ENCODE data around the gene TREX2.

TREX2 gene

GRCh38 chrX:153445856-153446635 is at the start of gene TREX2:
Gene TREX2, minus strand, starts transcription at chrX:153446056. Its CDS starts 626 bp downstream, at chrX:153445430.
- DNase-seq (ENCODE audit: low read depth in 3 of 3): no peak

DNA sequence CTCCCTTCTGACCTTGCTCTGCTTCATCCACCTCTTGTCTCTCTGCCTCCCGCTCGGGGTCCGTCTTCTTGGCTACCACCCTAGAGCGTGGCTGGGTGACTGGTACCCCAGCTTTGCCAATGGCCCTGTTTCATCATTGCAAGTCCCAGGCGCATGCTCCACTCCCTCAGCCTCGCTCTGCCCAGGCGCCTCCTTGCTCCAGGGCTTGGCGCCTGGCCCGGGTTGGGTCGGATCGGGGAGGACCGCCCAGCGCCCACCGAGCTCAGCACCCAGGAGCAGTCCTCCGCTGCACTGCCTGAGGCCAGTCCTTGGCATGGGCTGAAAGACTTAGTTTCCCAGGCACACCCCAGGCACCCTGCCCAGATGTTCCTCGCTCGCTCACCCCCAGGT is 49.5 kb upstream of the TREX2 start:
- no peak for DNase-seq (ENCODE audit: low read depth in 3 of 3)

GRCh38 chrX:153494541-153495361 is 48.9 kb upstream of the TREX2 start, which contains the start of gene BGN:
Gene BGN, plus strand, starts transcription at chrX:153494980. Its CDS starts 9,652 bp downstream, at chrX:153504632.
- no peak for DNase-seq (ENCODE audit: low read depth in 3 of 3)

GRCh38 chrX:153494061-153494460 is 48.2 kb upstream of the TREX2 start:
- no peak for DNase-seq (ENCODE audit: low read depth in 3 of 3)

DNA sequence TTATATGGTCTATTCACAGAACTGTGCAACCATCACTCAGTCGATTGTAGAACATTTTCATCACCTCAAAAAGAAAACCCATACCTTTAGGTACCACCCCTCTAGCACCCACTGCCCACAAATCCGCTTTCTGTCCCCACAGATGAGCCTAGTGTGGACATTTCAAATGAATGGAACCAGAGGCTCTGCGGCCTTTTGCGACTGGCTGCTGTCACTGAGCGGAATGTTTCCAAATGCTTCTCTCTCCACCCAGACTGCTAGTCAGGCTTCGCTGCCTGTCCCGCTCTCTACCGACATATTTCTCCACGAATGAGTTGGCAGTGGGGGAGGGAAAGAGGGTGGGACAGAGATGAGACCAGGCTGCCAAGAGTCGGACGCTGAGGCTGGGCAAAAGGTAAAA is 47.2 kb upstream of the TREX2 start:
- no peak for DNase-seq (ENCODE audit: low read depth in 3 of 3)

GRCh38 chrX:153492543-153492942 is 46.7 kb upstream of the TREX2 start:
- DNase-seq (ENCODE audit: low read depth in 3 of 3): no peak

DNA sequence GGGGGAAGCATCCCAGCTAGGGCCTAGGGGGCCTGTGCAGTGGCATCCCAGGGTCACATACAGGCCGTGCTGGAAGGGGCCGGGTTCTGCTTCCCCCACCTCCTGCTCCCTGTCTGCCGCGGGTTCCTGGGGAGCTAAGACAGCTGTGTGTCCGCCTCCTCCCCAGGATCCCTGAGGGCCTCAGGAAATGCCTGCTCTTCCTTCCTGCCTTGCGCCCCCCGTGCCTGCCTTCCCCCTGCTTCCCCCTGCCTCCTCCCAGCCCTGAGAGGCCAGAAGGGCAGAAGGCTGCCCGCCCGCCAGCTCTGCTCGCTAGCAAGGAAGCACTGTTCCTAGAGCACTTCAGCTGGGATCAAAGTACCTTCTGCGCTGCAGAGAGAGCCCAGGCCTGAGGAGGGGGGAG is 46.1 kb upstream of the TREX2 start:
- no peak for DNase-seq (ENCODE audit: low read depth in 3 of 3)

DNA sequence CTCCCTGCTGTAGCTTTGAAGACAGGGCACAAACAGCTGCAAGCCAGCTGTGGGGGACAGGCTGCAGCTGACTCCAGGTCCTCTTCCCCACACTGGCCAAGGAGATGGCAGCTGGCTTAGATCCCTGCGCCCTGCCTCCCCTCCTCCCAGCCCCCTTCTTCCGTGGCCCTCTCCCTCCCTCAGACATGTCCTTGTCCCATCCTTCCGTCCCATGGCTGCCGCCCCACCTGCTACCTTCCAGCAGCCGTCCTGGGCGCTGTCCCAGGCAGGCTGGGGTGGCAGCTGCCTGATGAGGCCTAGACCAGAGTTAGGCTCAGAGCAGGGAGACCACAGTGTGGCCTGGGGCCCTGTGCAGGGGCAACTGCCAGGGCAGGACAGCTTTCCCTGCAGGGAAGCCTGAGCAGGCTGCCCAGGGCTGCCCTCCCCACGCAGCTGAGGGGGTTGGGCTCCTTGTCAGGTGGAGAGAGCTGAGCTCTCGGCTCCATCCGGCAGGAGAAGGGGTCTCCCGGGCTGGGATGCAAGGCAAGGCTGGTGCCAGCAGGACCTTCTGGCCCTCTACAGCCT is 45.6 kb upstream of the TREX2 start:
- no peak for DNase-seq (ENCODE audit: low read depth in 3 of 3)

DNA sequence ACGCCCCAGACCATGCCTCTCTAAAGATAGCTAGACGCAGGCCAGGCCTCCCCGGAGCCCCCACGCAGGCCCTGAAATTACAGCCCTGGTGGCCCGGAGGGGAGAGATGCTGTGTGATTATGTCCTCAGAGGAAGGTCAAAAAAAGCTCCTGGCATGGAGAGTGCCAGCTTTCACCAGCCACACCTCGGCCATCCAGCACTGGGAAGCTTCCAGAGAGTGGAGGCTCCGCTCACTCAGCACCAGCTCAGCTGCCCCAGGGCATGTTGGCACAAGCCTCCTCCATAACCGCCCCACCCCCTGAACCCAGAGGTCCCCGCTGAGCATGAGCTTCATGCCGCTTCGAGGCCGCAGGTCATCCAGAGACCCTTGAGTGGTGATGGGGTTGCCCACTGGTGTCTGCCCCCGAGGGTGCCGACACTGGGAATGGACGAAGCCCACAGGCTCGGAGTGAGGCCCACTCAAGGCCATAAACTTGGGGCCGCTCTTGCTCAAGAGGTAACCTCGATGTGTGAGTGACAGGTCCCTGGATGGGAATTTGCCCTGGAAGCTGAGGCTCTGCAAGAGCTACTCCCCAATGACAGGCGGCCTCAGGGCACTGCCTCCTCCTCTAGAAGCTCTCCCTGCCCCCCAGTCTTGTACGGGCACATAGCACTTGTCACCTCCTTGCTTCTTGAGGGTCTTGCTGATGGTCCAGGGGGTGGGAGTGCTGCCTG is 44.5 kb upstream of the TREX2 start:
- DNase-seq (ENCODE audit: low read depth in 3 of 3): no peak

- no peak for DNase-seq (ENCODE audit: low read depth in 3 of 3)
Observed at GRCh38 chrX:153488231-153488914, 42.5 kb upstream of the TREX2 start.

GRCh38 chrX:153487590-153488071 is 41.8 kb upstream of the TREX2 start:
- no peak for DNase-seq (ENCODE audit: low read depth in 3 of 3)

DNA sequence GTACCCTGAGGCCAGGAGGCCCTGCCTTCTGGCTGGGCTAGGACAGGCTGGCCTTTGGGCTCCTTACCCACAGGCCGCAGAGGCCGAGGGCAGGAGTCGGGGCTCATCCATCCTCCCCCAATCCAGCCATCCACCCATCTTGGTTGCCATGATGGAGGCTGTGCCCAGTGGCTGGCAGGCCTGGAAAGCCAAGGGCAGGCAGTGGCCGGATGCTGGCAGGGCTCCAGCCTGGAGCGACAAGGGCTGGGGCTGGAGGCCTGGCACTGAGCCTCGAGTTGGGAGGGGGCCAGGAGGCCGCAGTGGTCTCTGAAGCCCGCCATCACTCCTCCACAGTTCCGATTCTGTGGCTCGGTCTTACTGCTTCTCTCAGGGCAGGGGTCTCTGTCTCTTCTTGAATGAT is 40.3 kb upstream of the TREX2 start:
- DNase-seq (ENCODE audit: low read depth in 3 of 3): no peak

DNA sequence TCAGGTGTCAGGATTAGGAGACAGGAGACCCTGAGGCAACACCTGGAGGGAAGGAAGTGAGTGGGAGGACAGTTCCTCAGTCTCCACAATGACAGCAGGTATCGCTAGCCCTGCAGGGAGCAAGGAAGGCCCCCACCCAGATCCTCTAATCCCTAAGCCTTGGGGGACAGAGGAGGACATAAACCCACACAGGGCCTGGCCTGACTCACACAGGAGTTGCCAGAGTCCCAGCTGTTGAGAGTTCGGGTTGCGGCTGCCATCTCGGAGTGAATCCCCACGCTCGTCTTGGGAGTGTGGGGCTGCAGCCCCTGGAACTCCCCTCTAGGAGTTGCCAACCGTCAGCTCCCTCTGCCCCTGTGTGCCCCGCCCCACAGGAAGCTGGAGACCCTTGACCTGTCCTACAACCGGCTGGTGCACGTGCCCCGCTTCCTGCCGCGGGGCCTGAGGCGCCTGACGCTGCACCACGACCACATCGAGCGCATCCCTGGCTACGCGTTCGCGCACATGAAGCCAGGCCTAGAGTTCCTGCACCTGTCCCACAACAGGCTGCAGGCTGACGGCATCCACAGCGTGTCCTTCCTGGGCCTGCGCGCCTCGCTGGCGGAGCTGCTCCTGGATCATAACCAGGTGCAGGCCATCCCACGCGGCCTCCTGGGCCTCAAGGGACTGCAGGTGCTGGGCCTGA is 39.7 kb upstream of the TREX2 start:
- DNase-seq (ENCODE audit: low read depth in 3 of 3): no peak

- no peak for DNase-seq (ENCODE audit: low read depth in 3 of 3)
Observed at GRCh38 chrX:153482376-153483015, 36.6 kb upstream of the TREX2 start.

- no peak for DNase-seq (ENCODE audit: low read depth in 3 of 3)
Observed at GRCh38 chrX:153481043-153481442, 35.2 kb upstream of the TREX2 start.

DNA sequence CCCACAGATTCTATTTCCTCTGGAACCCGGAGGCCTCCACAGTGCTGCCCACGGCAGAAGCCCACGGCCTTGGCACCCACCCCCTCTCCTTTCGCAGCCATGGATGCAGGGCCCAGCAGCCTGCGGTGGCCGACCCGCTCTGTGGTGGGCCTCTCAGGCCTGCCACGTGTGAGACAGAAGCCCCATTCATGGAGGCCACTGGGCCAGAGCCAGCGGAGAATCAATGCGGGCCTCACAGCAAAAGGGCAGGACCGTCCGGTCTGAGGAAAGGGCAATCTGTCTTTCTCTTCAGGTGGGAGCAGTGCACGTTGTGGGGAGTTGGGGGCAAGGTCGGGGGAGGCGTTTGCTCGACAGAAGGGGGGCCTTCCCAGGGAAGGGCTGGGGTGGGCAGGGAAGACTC is 32.9 kb upstream of the TREX2 start:
- no peak for DNase-seq (ENCODE audit: low read depth in 3 of 3)

- DNase-seq (ENCODE audit: low read depth in 3 of 3): no peak
Observed at GRCh38 chrX:153477901-153478300, 32.0 kb upstream of the TREX2 start.

GRCh38 chrX:153477364-153477857 is 31.6 kb upstream of the TREX2 start:
- no peak for DNase-seq (ENCODE audit: low read depth in 3 of 3)

DNA sequence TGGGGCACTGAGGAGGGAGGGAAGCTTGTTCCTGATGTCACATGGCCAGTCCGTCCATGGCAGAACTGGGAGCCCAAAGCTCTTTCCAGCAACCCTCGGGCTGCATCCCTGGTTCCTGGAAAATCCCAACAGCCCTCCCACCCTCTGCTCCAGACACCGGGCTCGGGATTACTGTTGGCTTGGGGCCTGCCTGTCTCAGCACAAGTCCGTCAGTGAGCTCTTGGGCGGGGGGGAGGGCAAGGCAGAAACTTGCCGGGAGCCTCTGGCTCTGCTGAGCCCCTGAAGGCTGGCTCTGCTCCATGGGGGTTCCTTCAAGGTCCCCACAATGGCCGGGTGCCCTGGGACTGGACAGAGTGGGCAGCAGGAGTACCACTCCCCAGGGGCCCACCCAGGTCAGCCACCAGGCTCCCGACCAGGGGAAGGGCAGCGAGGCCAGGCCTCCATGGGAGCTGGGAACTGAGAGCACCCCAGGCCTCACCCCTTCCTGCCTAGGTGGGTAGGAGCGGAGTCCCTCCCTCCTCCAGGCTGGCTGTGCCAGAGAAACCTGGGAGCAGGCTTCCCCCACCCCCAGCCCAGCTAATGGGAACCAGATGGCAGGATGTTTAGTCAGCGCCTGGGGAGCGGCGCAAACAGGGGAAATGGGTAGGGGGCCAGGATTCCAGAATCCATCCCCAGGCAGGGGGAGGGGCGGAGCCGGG is 31.0 kb upstream of the TREX2 start:
- no peak for DNase-seq (ENCODE audit: low read depth in 3 of 3)

All from stimulated activated CD4-positive, alpha-beta T cell treated with anti-CD3 and anti-CD28 coated beads, TNF-alpha, amount 100 ng/mL, for 48 hours (primary cell).